Mesothelial cell of epicardium (in vitro differentiated cells): ENCODE measurements around the gene GDPD5. TPM values are rescaled to one million over a fixed set of nuclear protein-coding genes. Genes with fewer than 3 reads are reported as not detected.

Experiments
- DNase-seq, 2 experiments: peaks; one replicate each; pipeline ENCODE4 v3.0.0; 2021; ENCODE audit warnings: low spot score in 2 of 2; ENCODE audit not compliant: unreplicated experiment in 2 of 2
- H3K27ac Mint-ChIP-seq: 2 replicates; pipeline ENCODE4 v1.8.0; 2021; ENCODE audit warnings: mixed read lengths
- H3K27me3 Mint-ChIP-seq: 2 replicates; pipeline ENCODE4 v1.8.0; 2021; ENCODE audit warnings: low read depth, mixed read lengths
- H3K36me3 Mint-ChIP-seq: 2 replicates; pipeline ENCODE4 v1.8.0; 2021; ENCODE audit warnings: mixed read lengths
- H3K4me1 Mint-ChIP-seq: 2 replicates; pipeline ENCODE4 v1.8.0; 2021; ENCODE audit warnings: mixed read lengths
- H3K4me3 Mint-ChIP-seq: 2 replicates; pipeline ENCODE4 v1.8.0; 2021; ENCODE audit warnings: mild to moderate bottlenecking, moderate library complexity, mixed read lengths
- H3K9me3 Mint-ChIP-seq: 2 replicates; pipeline ENCODE4 v1.8.0; 2021; ENCODE audit warnings: mixed read lengths
- total RNA-seq: library from RNA; stranded (reverse); gene quantifications from 3 replicates; pipeline ENCODE4 v1.2.1, GENCODE V29; 2021
- TF ChIP-seq, protein P1 (sequence below): fragments of 200-600 bp; sonication (generic); IDR thresholded peaks from one replicate; pipeline ENCODE4 v1.5.0; 2021; ENCODE audit warnings: antibody characterized with exemption; ENCODE audit not compliant: unreplicated experiment

GDPD5 gene
- total RNA-seq, 1 donor from 2014 or later = 8.1 TPM

DNA sequence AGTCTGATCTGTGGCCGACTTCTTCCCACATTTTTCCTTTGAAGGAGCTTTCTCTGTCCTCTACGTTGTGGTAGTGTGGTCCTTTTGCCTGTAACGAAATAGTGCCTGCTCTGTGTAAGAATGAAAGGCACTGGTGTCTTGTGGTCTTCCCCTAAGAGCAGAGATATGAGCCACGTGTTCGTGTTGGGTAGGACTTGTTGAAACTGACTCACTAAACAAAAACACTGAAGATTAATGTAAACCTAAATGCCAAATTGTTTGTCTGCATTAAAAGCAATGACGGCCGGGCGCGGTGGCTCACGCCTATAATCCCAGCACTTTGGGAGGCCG, 136.5 kb downstream of the GDPD5 start:
- H3K9me3 Mint-ChIP-seq = no peaks in the 10 kb centered on the region
- DNase-seq = no peak
- no peak overlapping the region for H3K4me3 Mint-ChIP-seq
- TF ChIP-seq, protein P1, sequence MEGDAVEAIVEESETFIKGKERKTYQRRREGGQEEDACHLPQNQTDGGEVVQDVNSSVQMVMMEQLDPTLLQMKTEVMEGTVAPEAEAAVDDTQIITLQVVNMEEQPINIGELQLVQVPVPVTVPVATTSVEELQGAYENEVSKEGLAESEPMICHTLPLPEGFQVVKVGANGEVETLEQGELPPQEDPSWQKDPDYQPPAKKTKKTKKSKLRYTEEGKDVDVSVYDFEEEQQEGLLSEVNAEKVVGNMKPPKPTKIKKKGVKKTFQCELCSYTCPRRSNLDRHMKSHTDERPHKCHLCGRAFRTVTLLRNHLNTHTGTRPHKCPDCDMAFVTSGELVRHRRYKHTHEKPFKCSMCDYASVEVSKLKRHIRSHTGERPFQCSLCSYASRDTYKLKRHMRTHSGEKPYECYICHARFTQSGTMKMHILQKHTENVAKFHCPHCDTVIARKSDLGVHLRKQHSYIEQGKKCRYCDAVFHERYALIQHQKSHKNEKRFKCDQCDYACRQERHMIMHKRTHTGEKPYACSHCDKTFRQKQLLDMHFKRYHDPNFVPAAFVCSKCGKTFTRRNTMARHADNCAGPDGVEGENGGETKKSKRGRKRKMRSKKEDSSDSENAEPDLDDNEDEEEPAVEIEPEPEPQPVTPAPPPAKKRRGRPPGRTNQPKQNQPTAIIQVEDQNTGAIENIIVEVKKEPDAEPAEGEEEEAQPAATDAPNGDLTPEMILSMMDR = no peak
- peaks cover 4% of the 10 kb centered on the region for H3K27me3 Mint-ChIP-seq
- H3K4me1 Mint-ChIP-seq = peaks cover 11% of the 10 kb centered on the region
- no peak overlapping the region for H3K27ac Mint-ChIP-seq
- no peaks in the 10 kb centered on the region for H3K36me3 Mint-ChIP-seq

DNA sequence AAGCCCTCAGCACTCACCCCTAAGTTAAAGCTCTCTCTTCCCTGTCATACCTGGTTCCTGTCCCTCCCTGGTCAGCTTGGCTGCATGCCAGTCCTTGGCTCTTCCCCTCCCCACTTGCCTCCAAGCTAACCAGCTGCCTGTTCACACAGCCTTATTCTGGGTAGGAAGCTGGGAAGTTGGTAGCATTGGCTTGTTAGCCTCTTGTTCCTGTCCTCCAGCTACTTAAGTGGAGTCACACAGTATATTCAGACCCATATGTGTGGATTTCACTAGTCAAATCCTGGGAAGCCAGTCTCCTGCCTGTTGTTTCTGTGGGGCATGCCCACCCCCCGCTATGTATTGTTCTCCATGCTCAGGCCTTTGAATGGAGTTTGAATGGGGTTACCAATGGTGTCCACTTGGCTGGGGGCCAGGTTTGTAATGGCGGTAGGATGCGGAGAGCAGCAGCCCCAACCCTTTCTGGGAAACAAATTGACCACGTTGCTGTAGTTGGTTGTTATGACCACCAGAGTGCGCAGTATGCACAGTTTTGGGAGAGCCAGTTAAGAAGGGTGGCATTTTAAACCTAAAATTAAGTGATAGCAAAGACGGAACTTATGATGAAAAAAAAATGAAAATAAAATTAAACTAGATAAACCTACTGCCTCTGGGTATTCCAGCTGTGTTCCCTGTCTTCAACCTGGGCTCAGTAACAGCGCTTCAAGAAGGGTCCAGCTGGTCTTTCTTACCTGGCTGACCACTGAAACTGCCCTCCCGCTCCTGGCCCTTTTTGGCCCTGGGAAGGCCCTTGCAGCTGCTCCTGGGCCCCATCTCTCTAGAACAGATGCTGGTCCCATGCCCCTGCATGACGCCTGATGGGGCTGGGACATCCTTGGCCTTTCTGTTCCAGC, 137.1 kb downstream of the GDPD5 start:
- Mint-ChIP-seq H3K27ac (no peak overlapping the region), H3K4me1 (peaks cover 11% of the 10 kb centered on the region)

DNA sequence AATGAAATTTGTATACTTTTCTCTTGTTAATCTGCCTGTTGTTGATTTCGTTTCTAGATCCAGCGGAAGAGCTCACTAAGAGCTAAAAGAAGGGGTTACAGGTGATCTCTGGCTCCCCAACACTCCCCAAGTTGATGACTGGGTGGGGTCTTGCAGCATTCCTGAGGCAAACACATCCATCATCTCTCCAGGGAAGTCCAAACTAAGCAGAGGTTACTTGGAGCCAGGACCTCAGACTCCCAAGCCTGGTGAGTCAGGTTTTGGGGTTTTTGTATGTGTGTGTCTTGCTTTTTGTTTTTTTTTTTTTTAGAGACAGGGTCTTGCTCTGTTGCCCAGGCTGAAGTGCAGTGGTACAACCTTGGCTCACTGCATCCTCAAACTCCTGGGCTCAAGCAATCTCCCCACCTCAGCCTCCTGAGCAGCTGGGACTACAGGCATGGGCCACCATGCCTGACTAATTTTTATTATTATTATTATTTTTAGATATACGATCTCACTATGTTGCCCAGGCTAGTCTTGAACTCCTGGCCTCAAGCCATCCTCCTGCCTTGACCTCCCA, 137.9 kb downstream of the GDPD5 start:
- TF ChIP-seq, protein P1 = no peak
- H3K9me3 Mint-ChIP-seq = no peaks in the 10 kb centered on the region
- no peak overlapping the region for H3K4me3 Mint-ChIP-seq
- peaks cover 4% of the 10 kb centered on the region for H3K27me3 Mint-ChIP-seq
- H3K36me3 Mint-ChIP-seq = no peaks in the 10 kb centered on the region
- no peak for DNase-seq
- peaks cover 11% of the 10 kb centered on the region for H3K4me1 Mint-ChIP-seq
- peak overlapping the region; percentile 1 for H3K27ac Mint-ChIP-seq

More for the DNA sequence above, 137.1 kb downstream of the GDPD5 start:
- Mint-ChIP-seq H3K36me3 (no peaks in the 10 kb centered on the region), H3K4me3 (no peak overlapping the region), H3K27me3 (peaks cover 4% of the 10 kb centered on the region), H3K9me3 (no peaks in the 10 kb centered on the region)
- TF ChIP-seq, protein P1 = peak; percentile 81
- peak; percentile 40 to 67 for DNase-seq

DNA sequence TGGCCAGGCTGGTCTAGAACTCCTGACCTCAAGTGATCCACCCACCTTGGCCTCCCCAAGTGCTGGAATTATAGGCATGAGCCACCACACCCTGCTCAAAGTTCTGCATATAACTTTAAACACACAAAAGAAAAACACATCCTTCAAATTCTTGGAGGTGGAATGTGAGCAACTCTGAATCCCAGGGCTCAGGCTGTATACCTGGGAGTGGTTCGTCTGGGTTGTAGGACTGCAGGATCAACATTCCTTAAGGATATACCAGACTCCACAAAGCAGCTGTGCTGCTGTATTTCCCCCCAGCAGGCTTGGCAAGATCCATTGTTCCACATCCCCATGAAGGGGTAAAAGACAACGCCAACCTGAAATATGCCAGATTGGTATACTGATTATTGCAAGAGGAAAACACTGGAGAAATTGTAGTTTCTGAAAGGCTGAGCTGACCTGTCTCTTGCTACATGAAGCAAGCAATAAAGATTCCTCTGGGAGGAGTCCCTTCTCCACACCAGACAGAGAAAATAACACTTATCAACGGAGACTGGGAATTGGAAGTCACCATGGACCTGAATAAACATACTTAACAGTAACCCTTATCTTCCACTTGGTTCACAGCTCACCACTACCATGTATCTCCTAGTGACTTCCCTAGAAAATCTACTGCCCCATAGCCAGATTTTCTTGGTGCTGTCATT, 138.7 kb downstream of the GDPD5 start:
- Mint-ChIP-seq H3K9me3 (no peaks in the 10 kb centered on the region), H3K27ac (peak overlapping the region; percentile 88), H3K4me3 (no peak overlapping the region), H3K27me3 (peaks cover 4% of the 10 kb centered on the region), H3K4me1 (peaks cover 11% of the 10 kb centered on the region), H3K36me3 (no peaks in the 10 kb centered on the region)
- TF ChIP-seq, protein P1 = no peak
- no peak for DNase-seq

Other genes starting within 250 kb of the GDPD5 start
- gene ARRB1, start 174.3 kb downstream of the GDPD5 start, total RNA-seq = 15.9 to 17.5 TPM (median 16.5 TPM) in 3 replicates
- gene RPS3, start 126.4 kb downstream of the GDPD5 start, total RNA-seq = 2,848 to 2,954 TPM (median 2,936 TPM) in 3 replicates
- 0.38 to 0.67 TPM (median 0.59 TPM) in 3 replicates for gene KLHL35, start 92.7 kb downstream of the GDPD5 start, total RNA-seq
- 360 to 375 TPM (median 373 TPM) in 3 replicates for gene SERPINH1, start 36.3 kb upstream of the GDPD5 start, total RNA-seq
- 0.92 to 1.2 TPM (median 1.2 TPM) in 3 replicates for gene MAP6, start 143.1 kb upstream of the GDPD5 start, total RNA-seq
- gene MOGAT2, start 191.9 kb upstream of the GDPD5 start, total RNA-seq = not detected in 3 replicates
- 1.3 TPM in 3 replicates for gene DGAT2, start 242.8 kb upstream of the GDPD5 start, total RNA-seq